Measurements from ENCODE around the gene TBC1D7. TPM values are rescaled to one million over a fixed set of nuclear protein-coding genes. Genes with fewer than 3 reads are reported as not detected.

TBC1D7 gene
- 22.8 and 28.4 TPM in 2 replicates for total RNA-seq

GRCh38 chr6:13328076-13328874 is at the start of gene TBC1D7:
TSS of gene TBC1D7 (minus strand) at chr6:13328537. CDS start at chr6:13326898, 1,639 bp downstream.

Other genes with a start within 250 kb of the TBC1D7 start
- gene GFOD1, start 159.1 kb upstream of the TBC1D7 start, total RNA-seq: 9.4 and 10.3 TPM in 2 replicates
- gene SIRT5, start 246.1 kb upstream of the TBC1D7 start, total RNA-seq: 4.4 and 6.9 TPM in 2 replicates

Data from placental pericyte (primary cell).